Neural progenitor cell (in vitro differentiated cells): Measurements from ENCODE around the gene MTFR1L.

Experiments
- EZH2 ChIP-seq: fragments of 200-600 bp; sonication (generic); IDR thresholded peaks from 2 replicates; pipeline ENCODE4 v1.6.1; 2017; ENCODE audit warnings: antibody characterized with exemption, mild to moderate bottlenecking, moderate library complexity
- EZH2phosphoT487 ChIP-seq: fragments of 200-600 bp; sonication (generic); IDR thresholded peaks from 2 replicates; pipeline ENCODE4 v1.6.1; 2017; ENCODE audit warnings: antibody characterized with exemption
- TF ChIP-seq, protein P1 (sequence below): fragments of 200-600 bp; sonication (generic); IDR thresholded peaks from 2 replicates; pipeline ENCODE4 v1.5.1; 2017; ENCODE audit warnings: antibody characterized with exemption, mild to moderate bottlenecking

GRCh38 chr1:25793585-25794170 lies 26.1 kb upstream of the MTFR1L start:
- TF ChIP-seq, protein P1, sequence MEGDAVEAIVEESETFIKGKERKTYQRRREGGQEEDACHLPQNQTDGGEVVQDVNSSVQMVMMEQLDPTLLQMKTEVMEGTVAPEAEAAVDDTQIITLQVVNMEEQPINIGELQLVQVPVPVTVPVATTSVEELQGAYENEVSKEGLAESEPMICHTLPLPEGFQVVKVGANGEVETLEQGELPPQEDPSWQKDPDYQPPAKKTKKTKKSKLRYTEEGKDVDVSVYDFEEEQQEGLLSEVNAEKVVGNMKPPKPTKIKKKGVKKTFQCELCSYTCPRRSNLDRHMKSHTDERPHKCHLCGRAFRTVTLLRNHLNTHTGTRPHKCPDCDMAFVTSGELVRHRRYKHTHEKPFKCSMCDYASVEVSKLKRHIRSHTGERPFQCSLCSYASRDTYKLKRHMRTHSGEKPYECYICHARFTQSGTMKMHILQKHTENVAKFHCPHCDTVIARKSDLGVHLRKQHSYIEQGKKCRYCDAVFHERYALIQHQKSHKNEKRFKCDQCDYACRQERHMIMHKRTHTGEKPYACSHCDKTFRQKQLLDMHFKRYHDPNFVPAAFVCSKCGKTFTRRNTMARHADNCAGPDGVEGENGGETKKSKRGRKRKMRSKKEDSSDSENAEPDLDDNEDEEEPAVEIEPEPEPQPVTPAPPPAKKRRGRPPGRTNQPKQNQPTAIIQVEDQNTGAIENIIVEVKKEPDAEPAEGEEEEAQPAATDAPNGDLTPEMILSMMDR, result no peak
- TF ChIP-seq EZH2 (no peak), EZH2phosphoT487 (no peak)
